22Rv1 (cell line): ENCODE measurements around the gene MCU.

Experiments used
- CTCF ChIP-seq: fragments of 450-650 bp; IDR thresholded peaks from 2 replicates; pipeline ENCODE4 v1.5.1; 2017; ENCODE audit warnings: mild to moderate bottlenecking
- ZFX ChIP-seq: fragments of 450-650 bp; IDR thresholded peaks from 2 replicates; pipeline ENCODE4 v1.6.1; 2017; ENCODE audit warnings: antibody characterized with exemption, borderline replicate concordance

- no peak for TF ChIP-seq CTCF
- no peak for TF ChIP-seq ZFX
Measured at GRCh38 chr10:72796042-72796441, 104.1 kb downstream of the MCU start.
